PC-3 (cell line): ENCODE measurements around the gene ITPRID2.

Experiments
- EZH2 ChIP-seq: fragments of 300-600 bp; sonication (generic); IDR thresholded peaks from one replicate; pipeline ENCODE4 v1.6.1; 2017; ENCODE audit warnings: antibody characterized with exemption, mild to moderate bottlenecking, low read length; ENCODE audit not compliant: unreplicated experiment
- TF ChIP-seq, protein P1 (sequence below): fragments of 300-600 bp; sonication (generic); conservative IDR thresholded peaks from 2 replicates; pipeline ENCODE4 v1.5.1; 2017; ENCODE audit warnings: antibody characterized with exemption, low read depth, mild to moderate bottlenecking, low read length

DNA sequence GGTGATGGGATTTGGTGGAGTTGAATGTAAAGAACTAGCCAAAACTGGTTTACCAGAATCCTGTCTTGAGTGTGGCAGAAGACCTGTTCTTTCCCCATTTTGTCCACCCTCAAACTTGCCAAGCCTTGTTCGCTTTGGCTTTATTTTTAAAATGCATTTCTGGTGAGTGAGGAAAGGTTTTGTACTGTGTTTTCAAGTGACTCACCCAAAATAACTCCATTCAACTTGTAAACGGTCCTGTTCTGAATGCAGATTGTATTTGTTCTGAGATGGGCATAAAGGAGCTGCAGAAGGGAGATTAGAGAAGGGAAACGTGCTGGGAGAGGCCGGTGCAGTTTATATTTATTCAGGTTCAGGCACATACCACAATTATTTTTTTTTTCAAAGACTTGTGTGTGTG is 5.3 kb upstream of the ITPRID2 start:
- no peak for TF ChIP-seq EZH2
- TF ChIP-seq, protein P1, sequence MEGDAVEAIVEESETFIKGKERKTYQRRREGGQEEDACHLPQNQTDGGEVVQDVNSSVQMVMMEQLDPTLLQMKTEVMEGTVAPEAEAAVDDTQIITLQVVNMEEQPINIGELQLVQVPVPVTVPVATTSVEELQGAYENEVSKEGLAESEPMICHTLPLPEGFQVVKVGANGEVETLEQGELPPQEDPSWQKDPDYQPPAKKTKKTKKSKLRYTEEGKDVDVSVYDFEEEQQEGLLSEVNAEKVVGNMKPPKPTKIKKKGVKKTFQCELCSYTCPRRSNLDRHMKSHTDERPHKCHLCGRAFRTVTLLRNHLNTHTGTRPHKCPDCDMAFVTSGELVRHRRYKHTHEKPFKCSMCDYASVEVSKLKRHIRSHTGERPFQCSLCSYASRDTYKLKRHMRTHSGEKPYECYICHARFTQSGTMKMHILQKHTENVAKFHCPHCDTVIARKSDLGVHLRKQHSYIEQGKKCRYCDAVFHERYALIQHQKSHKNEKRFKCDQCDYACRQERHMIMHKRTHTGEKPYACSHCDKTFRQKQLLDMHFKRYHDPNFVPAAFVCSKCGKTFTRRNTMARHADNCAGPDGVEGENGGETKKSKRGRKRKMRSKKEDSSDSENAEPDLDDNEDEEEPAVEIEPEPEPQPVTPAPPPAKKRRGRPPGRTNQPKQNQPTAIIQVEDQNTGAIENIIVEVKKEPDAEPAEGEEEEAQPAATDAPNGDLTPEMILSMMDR: no peak
